Measurements from ENCODE around the gene NF1. TPM values are rescaled to one million over a fixed set of nuclear protein-coding genes. Genes with fewer than 3 reads are reported as not detected.

The NF1 gene
- total RNA-seq, 1 donor from 2014 or later = 38.9 TPM

DNA sequence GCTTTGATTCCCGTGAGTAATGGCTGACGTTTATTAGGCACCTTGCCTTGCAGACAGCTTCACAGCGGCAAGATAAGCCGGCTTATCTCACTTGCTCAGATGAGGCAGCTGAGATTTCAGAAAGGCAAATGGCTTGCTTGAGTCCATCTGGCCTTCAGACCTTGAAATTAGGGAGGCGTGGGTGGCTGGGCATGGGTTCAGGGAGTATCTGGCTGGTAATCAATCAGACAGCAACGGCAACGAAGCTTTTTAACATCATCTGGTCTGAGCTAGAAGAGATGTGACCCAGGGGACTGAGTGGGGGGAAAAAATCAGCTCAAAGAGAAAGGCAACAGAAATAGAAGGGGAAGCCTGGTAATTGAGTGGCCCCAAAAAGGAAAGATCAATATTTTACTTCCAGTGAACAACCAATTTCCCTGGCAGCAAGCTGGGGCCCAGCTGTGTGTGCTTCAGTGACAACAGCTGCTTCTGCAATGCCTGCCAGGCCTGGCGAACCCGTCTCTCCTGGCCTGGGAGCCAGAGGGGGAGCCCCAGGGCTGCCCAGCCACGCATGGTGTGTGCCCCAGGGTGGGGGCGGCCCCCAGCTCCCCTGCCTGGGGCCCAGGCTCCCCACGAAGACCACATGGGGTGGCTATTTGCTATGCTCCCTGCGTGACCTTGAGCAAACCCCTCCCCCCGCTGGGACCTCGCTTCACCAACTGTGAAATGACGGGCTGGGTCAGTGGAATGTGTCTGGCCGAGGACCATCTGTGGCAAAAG is 330.7 kb downstream of the NF1 start:
- ATAC-seq (ENCODE audit: poor library complexity) = peak; percentile 73
- intact Hi-C loops (cut with DNase I) = no loop called here
- peak; percentile 70 for DNase-seq

Small RNA genes within 50 kb of the gene (microRNA-seq; reads per million reads assigned to microRNA genes)
- not detected for gene MIR4733

Other genes starting within 250 kb of the NF1 start
- gene TEFM, start 188.7 kb upstream of the NF1 start, total RNA-seq = 10.2 TPM
- 7.6 TPM for gene ADAP2, start 173.0 kb upstream of the NF1 start, total RNA-seq
- gene RNF135, start 123.9 kb upstream of the NF1 start, total RNA-seq = 4.7 TPM
- not detected for gene OMG, start 202.3 kb downstream of the NF1 start, total RNA-seq
- gene EVI2B, start 219.1 kb downstream of the NF1 start, total RNA-seq = 2.9 TPM
- 2.2 TPM for gene EVI2A, start 226.6 kb downstream of the NF1 start, total RNA-seq